Measurements from ENCODE around the gene LRRC2. TPM values are rescaled to one million over a fixed set of nuclear protein-coding genes. Genes with fewer than 3 reads are reported as not detected.
"Not testable (repeated sequence)": the region's sequence is repeated elsewhere in the genome, so short reads cannot be mapped to it uniquely, and the experiment has no call there.

Gene LRRC2
- total RNA-seq, result 1 to 10 TPM; 1.5 TPM
- long read RNA-seq, full-length matches to known transcripts, result 2 of 3 reads
- long read RNA-seq, partial matches to known transcripts, result 1 of 3 reads
- long read RNA-seq, other reads (novel, unspliced or antisense), result 0 of 3 reads

GRCh38 chr3:46566040-46566641 lies at the start of gene LRRC2:
TSS of gene LRRC2 (minus strand) at chr3:46566302. CDS start at chr3:46551591, 14,711 bp downstream.
- peak; percentile 83 for ATAC-seq
- DNase-seq, result peak; percentile 46 to 49
- intact Hi-C loops (cut with DNase I, micrococcal nuclease), result no loop called here

- DNase-seq (no peak), ATAC-seq (no peak)
- intact Hi-C loops (cut with DNase I, micrococcal nuclease), result no loop called here
Measured at GRCh38 chr3:46615050-46615775, 49.1 kb upstream of the LRRC2 start.

DNA sequence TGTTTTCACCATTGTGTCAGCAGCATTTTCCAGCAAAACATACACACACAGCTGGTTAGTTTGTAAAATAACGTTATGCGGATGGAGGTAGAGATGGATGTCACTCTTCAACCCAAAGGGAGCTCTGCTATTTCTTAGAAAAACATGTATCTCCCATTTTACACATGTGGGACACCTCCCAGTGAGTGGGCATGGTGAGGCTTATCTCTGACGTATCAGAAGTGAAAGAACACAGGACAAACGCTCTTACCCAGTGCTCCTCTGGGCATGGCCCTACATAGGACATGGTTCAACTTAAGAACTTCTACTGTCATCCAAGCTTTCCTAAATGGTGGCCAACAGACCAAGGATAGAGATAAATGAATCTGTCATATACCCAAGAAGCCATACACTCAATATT lies 48.3 kb upstream of the LRRC2 start:
- no peak for ATAC-seq
- no peak for DNase-seq
- intact Hi-C loops (cut with DNase I, micrococcal nuclease), result no loop called here

GRCh38 chr3:46613313-46614005 lies 47.4 kb upstream of the LRRC2 start:
- intact Hi-C loops (cut with DNase I, micrococcal nuclease), result no loop called here
- no peak for ATAC-seq
- DNase-seq, result no peak

DNA sequence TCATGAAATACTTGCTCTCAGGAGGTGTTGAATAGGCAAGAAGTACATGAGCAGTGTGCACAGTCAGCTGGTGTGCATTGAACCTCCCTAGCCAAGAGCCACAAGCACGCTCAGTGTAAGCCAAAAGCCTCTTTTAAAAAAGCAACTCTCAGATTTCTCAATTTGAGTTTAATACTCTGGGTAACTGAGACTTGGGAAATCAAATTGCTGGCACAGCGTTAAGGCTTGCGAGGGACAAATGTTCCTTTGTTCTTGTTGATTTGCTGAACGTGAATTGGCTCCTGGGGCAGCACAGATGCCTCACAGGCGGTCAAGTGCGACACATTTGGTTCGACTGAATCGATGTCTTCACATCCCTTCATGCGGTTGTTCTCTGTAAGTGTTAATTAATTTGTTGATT lies 46.2 kb upstream of the LRRC2 start, which contains the start of gene FAM240A:
TSS of gene FAM240A (plus strand) at position 202 of the 400 bp plus-strand sequence. CDS start at position 361, 159 bp downstream.
- no peak for ATAC-seq
- intact Hi-C loops (cut with DNase I, micrococcal nuclease), result no loop called here
- DNase-seq, result no peak

- DNase-seq, result no peak
- ATAC-seq, result no peak
- intact Hi-C loops (cut with DNase I, micrococcal nuclease), result no loop called here
Measured at GRCh38 chr3:46609944-46610722, 44.0 kb upstream of the LRRC2 start.

- no peak for ATAC-seq
- intact Hi-C loops (cut with DNase I, micrococcal nuclease), result no loop called here
- no peak for DNase-seq
Measured at GRCh38 chr3:46609212-46609721, 43.2 kb upstream of the LRRC2 start.

DNA sequence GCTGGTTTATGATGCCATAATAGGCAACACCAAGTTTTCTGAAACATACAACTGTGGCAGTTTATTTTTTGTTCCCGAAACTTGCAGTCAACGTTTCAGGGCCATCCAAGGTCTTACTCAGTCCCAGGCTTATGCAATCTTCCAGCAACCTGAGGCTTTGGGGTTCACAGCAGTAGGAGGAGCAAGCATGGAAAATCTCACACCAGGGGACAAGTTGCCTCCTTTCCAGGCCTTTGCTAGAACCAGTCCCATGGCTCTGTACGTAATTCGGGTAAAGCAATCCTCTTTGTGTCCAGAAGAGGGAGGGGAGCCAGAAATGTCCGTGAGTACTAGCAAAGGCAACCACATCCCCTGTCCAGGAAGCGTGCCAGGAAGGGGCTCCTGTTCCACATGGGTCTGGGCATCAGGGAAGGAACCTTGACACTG lies 41.5 kb upstream of the LRRC2 start:
- ATAC-seq, result no peak
- intact Hi-C loops (cut with DNase I, micrococcal nuclease), result no loop called here

GRCh38 chr3:46604127-46604526 lies 38.0 kb upstream of the LRRC2 start:
- intact Hi-C loops (cut with DNase I, micrococcal nuclease), result no loop called here
- DNase-seq (no peak), ATAC-seq (no peak)

More for the DNA sequence above, 41.5 kb upstream of the LRRC2 start:
- DNase-seq, result no peak

DNA sequence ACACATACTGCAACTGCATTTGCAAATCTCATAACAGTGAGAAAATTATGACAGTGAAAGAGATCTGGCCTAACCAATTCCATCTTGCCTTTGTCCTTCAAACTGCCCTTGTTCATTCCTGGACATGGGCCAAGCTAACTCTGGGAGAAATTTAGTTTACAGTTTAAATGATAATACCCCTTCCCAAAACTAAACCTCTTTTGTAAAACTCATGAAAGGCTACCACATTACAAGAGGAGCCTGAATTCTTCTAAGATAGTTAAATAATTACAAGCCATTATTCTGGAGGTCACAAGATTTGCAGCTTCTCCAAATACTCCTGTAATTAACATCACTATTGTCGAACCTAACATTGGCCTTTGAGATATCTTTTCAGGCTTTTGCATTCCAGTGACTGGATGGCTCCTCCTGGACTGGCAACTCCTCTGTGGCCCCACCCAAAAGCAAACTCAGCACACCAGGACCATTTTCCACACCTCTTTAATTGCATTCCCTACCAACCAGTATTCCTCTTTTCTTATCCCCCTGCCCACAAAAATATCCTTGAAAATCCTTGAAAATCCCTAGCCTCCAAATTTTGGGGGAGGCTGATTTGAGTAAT lies 37.4 kb upstream of the LRRC2 start:
- ATAC-seq (peak; percentile 51), DNase-seq (no peak)
- intact Hi-C loops (cut with DNase I, micrococcal nuclease), result no loop called here

GRCh38 chr3:46599590-46599989 lies 33.5 kb upstream of the LRRC2 start:
- ATAC-seq (no peak), DNase-seq (no peak)
- intact Hi-C loops (cut with DNase I, micrococcal nuclease), result no loop called here

DNA sequence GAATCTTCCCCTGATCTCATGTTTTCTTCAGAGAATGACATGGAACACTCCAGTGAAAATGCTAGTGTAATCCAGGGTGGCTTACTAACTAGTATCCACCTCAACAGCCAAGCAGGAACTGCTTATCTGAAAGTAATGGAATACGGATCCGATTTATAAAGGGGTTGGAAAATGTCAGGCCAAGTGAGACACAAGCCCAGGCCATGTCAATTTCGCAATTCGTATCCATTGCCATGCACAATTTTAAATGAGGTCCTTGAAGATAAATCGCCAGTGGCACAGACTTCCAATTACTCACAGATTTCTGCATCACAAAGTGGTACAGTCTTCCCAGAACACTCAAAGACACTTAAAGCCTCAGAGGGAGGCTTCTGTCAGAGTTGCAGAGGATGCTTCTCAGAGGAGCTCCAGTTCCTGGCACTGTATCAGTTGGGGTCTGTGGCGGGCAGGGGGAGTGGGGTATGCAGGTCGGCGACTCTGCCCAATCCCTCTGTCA lies 29.8 kb upstream of the LRRC2 start:
- intact Hi-C loops (cut with DNase I, micrococcal nuclease), result no loop called here
- no peak for DNase-seq
- no peak for ATAC-seq

DNA sequence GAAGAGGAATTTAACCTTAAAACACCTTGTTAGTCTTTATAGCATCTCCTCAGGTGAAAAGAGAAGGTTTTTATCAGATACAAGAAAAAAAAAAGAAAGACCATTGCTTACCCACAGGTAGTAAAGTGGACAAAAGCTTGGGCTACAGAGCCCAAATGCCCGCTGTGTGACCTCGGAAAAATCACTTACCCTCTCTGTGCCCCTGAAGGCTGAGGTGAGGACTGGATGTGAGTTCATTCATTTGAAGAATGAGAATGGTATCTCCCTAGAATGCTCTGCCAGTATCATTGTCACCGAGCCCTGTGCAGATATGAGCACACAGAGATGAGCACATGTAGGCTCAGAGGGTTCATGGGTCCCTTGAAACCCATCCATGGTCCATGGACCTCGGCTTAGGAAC lies 28.6 kb upstream of the LRRC2 start:
- intact Hi-C loops (cut with DNase I, micrococcal nuclease), result no loop called here
- no peak for DNase-seq
- no peak for ATAC-seq

- DNase-seq, result no peak
- no peak for ATAC-seq
- intact Hi-C loops (cut with DNase I, micrococcal nuclease), result no loop called here
Measured at GRCh38 chr3:46593979-46594378, 27.9 kb upstream of the LRRC2 start.

GRCh38 chr3:46593274-46593862 lies 27.3 kb upstream of the LRRC2 start:
- ATAC-seq, result no peak
- intact Hi-C loops (cut with DNase I, micrococcal nuclease), result no loop called here
- DNase-seq, result no peak

- ATAC-seq; intact Hi-C loops (cut with DNase I, micrococcal nuclease); DNase-seq: not testable (repeated sequence)
Measured at GRCh38 chr3:46587268-46587667, 21.2 kb upstream of the LRRC2 start.

GRCh38 chr3:46586738-46587246 lies 20.7 kb upstream of the LRRC2 start:
- DNase-seq (no peak), ATAC-seq (peak; percentile 62)
- intact Hi-C loops (cut with DNase I, micrococcal nuclease), result no loop called here

Measured in left colon (tissue), 2 donors.